ENCODE data around the gene NFATC3. TPM values are rescaled to one million over a fixed set of nuclear protein-coding genes. Genes with fewer than 3 reads are reported as not detected.

NFATC3 gene
- total and polyA plus RNA-seq, 2 donors from 2014 or later, result 15.0 to 37.7 TPM

DNA sequence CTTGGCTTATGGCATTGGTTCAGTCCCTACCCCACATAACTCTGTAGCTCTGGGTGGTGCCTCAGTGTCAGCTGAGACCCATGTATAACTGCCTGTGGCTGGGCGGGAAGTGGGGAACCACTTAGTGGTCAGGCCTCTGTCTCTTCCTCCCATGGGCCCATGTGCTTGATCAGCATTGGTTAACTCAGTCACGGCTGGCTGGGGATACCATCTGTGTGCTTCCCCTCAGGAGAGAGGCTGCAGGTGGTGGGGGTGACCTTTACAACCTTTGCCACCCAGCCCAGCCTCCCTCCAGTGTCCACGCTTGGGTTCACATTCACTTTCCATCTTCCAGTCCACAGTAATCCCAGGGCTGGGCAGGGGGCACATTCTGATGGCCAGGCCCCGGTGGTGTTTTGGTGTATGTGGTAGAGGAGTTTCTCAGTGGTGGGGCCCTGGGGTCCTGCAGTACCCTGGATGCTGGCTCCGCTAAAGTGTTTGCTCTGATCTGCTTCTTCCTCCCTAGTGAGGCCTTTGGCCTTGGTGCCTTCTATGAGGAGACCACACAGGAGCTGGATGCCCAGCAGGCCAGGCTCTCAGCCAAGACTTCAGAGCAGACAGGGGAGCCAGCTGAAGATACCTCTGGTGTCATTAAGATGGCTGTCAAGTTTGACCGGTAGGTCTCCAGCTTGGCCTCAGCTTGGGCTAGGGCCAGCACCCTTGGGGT is 10.2 kb upstream of the NFATC3 start:
- intact Hi-C loops (cut with DNase I), result no loop called here
- DNase-seq (no peak), FAIRE-seq (no peak)
- Histone ChIP-seq H3K27ac (ENCODE audit: low read depth in 2 of 2, low read length in 2 of 2) (no peak overlapping the region), H3K4me1 (ENCODE audit: control insufficient read depth in 2 of 3, insufficient read depth in 2 of 3, low read depth in 1 of 3, low read length in 3 of 3) (peaks cover 0 to 19% (median 17%) of the 10 kb centered on the region in 3 donors), H3K4me3 (ENCODE audit: low read length in 3 of 3) (no peak overlapping the region), H3K9ac (ENCODE audit: low read length in 3 of 3) (no peak overlapping the region), H3K27me3 (ENCODE audit: control insufficient read depth, insufficient read depth, low read length) (no peaks in the 10 kb centered on the region), H3K9me3 (ENCODE audit: control insufficient read depth in 2 of 3, insufficient read depth in 1 of 3, low read length in 3 of 3) (no peaks in the 10 kb centered on the region), H3K36me3 (ENCODE audit: control insufficient read depth in 2 of 3, insufficient read depth in 3 of 3, low read length in 3 of 3) (peaks cover 0 to 10% (median 9%) of the 10 kb centered on the region in 3 donors)
- TF ChIP-seq, protein P1, sequence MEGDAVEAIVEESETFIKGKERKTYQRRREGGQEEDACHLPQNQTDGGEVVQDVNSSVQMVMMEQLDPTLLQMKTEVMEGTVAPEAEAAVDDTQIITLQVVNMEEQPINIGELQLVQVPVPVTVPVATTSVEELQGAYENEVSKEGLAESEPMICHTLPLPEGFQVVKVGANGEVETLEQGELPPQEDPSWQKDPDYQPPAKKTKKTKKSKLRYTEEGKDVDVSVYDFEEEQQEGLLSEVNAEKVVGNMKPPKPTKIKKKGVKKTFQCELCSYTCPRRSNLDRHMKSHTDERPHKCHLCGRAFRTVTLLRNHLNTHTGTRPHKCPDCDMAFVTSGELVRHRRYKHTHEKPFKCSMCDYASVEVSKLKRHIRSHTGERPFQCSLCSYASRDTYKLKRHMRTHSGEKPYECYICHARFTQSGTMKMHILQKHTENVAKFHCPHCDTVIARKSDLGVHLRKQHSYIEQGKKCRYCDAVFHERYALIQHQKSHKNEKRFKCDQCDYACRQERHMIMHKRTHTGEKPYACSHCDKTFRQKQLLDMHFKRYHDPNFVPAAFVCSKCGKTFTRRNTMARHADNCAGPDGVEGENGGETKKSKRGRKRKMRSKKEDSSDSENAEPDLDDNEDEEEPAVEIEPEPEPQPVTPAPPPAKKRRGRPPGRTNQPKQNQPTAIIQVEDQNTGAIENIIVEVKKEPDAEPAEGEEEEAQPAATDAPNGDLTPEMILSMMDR (IDR thresholded peaks at IDR 0.05; ENCODE audit: borderline replicate concordance, extremely low read depth, insufficient read depth), result no peak

DNA sequence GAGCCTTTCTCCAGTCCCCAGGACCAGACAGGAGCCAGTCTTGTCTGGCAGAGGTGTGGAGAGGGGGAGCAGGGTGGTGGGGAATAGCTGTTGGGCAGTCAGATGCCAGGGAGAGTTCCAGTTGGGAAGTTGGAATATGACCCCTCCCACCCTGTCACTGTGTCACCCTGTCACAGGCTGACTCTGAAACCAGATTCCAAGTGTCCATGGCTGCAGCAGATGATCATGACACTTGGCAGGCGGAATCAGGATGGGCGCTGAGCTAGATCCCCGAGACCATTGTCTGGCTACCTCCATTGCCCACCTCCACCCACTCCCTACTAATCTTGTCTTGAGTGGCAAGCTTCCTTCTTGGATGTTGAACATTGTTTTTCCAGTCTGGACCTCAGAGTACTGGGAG is 9.2 kb upstream of the NFATC3 start:
- intact Hi-C loops (cut with DNase I), result no loop called here
- Histone ChIP-seq H3K4me3 (ENCODE audit: low read length in 3 of 3) (no peak overlapping the region), H3K36me3 (ENCODE audit: control insufficient read depth in 2 of 3, insufficient read depth in 3 of 3, low read length in 3 of 3) (peaks cover 0 to 10% (median 6%) of the 10 kb centered on the region in 3 donors), H3K4me1 (ENCODE audit: control insufficient read depth in 2 of 3, insufficient read depth in 2 of 3, low read depth in 1 of 3, low read length in 3 of 3) (peaks cover 0 to 25% (median 23%) of the 10 kb centered on the region in 3 donors), H3K27ac (ENCODE audit: low read depth in 2 of 2, low read length in 2 of 2) (no peak overlapping the region), H3K9ac (ENCODE audit: low read length in 3 of 3) (no peak overlapping the region), H3K9me3 (ENCODE audit: control insufficient read depth in 2 of 3, insufficient read depth in 1 of 3, low read length in 3 of 3) (no peaks in the 10 kb centered on the region), H3K27me3 (ENCODE audit: control insufficient read depth, insufficient read depth, low read length) (no peaks in the 10 kb centered on the region)
- DNase-seq (no peak), FAIRE-seq (no peak)
- TF ChIP-seq, protein P1 (IDR thresholded peaks at IDR 0.05; ENCODE audit: borderline replicate concordance, extremely low read depth, insufficient read depth), result no peak

DNA sequence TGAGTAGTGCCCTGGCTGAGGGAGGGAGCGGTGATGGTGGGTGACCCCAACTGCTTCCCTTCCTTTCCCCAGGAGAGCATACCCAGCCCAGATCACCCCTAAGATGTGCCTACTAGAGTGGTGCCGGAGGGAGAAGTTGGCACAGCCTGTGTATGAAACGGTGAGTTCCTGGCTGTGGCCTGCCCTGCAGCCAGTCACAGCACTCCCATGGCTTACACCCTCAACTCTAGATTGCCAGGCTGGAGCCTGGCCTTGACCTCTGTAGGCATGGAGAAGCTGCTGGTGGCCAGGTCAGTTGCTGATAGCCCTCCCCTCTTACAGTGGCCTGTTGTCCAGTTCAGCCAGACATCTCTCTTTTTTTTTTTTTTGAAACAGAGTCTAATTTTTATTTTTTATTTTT is 8.6 kb upstream of the NFATC3 start:
- FAIRE-seq (no peak), DNase-seq (no peak)
- Histone ChIP-seq H3K4me3 (ENCODE audit: low read length in 3 of 3) (no peak overlapping the region), H3K27me3 (ENCODE audit: control insufficient read depth, insufficient read depth, low read length) (no peaks in the 10 kb centered on the region), H3K4me1 (ENCODE audit: control insufficient read depth in 2 of 3, insufficient read depth in 2 of 3, low read depth in 1 of 3, low read length in 3 of 3) (peaks cover 0 to 29% (median 29%) of the 10 kb centered on the region in 3 donors), H3K9me3 (ENCODE audit: control insufficient read depth in 2 of 3, insufficient read depth in 1 of 3, low read length in 3 of 3) (no peaks in the 10 kb centered on the region), H3K36me3 (ENCODE audit: control insufficient read depth in 2 of 3, insufficient read depth in 3 of 3, low read length in 3 of 3) (peaks cover 0 to 10% (median 6%) of the 10 kb centered on the region in 3 donors), H3K27ac (ENCODE audit: low read depth in 2 of 2, low read length in 2 of 2) (no peak overlapping the region), H3K9ac (ENCODE audit: low read length in 3 of 3) (no peak overlapping the region)
- intact Hi-C loops (cut with DNase I), result no loop called here
- TF ChIP-seq, protein P1 (IDR thresholded peaks at IDR 0.05; ENCODE audit: borderline replicate concordance, extremely low read depth, insufficient read depth), result no peak

Data from kidney (tissue), 14 donors.